Bronchial epithelial cell (primary cell): ENCODE measurements around the gene GNG7. TPM values are rescaled to one million over a fixed set of nuclear protein-coding genes. Genes with fewer than 3 reads are reported as not detected.
"Not testable (repeated sequence)": the region's sequence is repeated elsewhere in the genome, so short reads cannot be mapped to it uniquely, and the experiment has no call there.

Source experiments
- DNase-seq: peaks from one replicate; pipeline ENCODE4 v3.0.0-alpha.2; 2010; ENCODE audit warnings: low read depth
- FAIRE-seq: peaks from 2 replicates; lab custom pipeline; 2011; peaks lifted over from hg19 to GRCh38; lab: Jason Lieb, UNC
- H3K27me3 ChIP-seq: 2 replicates; pipeline ENCODE4 v1.5.1; 2011; ENCODE audit warnings: low read length; ENCODE audit not compliant: control insufficient read depth, insufficient read depth
- H3K36me3 ChIP-seq: 2 replicates; pipeline ENCODE4 v1.5.1; 2011; ENCODE audit warnings: low read length; ENCODE audit not compliant: control insufficient read depth, insufficient read depth
- H3K4me3 ChIP-seq: 2 replicates; pipeline ENCODE4 v1.5.1; 2011; ENCODE audit warnings: mild to moderate bottlenecking, low read depth, low read length, control low read depth
- total RNA-seq: library from RNA; depleted of rRNA; stranded (reverse); fragments of >200 nt; gene quantifications from 2 replicates; pipeline ENCODE4 v1.2.1, GENCODE V29; 2014
- TF ChIP-seq, protein P1 (sequence below): IDR thresholded peaks from 2 replicates; pipeline ENCODE4 v1.5.1; 2011; ENCODE audit warnings: mild to moderate bottlenecking, moderate library complexity, low read length, control low read depth, inconsistent platforms; ENCODE audit not compliant: insufficient read depth, severe bottlenecking

The GNG7 gene
- total RNA-seq, 1 donor from 2014 or later, result under 0.01 TPM

DNA sequence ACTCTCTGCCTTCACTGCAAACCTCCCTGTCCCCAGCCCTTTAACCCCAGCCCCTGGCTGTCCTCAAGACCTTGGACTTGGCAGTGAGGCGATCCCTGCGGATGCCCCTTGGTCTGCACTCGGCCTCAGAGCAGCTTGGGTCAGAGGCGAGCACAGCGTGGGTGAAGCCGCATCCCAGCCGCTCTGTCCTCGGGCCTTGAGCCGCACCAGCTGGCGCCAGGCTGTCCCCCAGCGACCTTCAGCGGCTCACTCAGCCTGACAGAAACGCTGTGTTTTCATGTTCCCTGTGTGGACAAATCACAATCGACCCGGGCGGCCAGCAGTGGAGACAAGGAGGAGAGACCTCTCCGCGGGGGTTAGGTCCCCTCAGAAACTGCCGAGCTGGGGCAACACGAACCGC lies 52.0 kb downstream of the GNG7 start:
- H3K4me3 ChIP-seq, result no peak overlapping the region
- H3K36me3 ChIP-seq, result no peaks in the 10 kb centered on the region
- TF ChIP-seq, protein P1, sequence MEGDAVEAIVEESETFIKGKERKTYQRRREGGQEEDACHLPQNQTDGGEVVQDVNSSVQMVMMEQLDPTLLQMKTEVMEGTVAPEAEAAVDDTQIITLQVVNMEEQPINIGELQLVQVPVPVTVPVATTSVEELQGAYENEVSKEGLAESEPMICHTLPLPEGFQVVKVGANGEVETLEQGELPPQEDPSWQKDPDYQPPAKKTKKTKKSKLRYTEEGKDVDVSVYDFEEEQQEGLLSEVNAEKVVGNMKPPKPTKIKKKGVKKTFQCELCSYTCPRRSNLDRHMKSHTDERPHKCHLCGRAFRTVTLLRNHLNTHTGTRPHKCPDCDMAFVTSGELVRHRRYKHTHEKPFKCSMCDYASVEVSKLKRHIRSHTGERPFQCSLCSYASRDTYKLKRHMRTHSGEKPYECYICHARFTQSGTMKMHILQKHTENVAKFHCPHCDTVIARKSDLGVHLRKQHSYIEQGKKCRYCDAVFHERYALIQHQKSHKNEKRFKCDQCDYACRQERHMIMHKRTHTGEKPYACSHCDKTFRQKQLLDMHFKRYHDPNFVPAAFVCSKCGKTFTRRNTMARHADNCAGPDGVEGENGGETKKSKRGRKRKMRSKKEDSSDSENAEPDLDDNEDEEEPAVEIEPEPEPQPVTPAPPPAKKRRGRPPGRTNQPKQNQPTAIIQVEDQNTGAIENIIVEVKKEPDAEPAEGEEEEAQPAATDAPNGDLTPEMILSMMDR, result no peak
- FAIRE-seq (no peak), DNase-seq (no peak)
- H3K27me3 ChIP-seq, result no peaks in the 10 kb centered on the region

DNA sequence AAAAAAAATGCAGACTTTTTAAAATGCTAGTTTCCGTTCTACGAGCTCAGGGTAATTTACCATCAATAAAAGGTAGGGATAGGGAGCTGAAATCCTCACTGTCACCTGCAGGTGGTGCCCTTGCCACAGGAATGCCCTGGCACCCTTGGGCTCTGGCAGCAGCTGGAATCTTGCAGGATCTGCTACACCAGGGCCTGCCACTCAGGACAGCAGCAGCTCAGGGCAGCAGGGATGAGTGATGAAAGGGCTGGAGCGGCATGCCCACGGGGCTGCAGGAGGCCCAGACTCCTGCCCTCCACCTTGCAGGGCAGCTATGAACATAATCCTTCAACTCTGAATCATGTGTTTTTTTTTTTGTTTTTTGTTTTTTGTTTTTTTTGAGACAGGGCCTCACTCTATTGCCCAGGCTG lies 54.0 kb downstream of the GNG7 start:
- FAIRE-seq (peak; percentile 47), DNase-seq (peak; percentile 54)
- H3K27me3 ChIP-seq, result no peaks in the 10 kb centered on the region
- TF ChIP-seq, protein P1, result peak; percentile 77
- no peak overlapping the region for H3K4me3 ChIP-seq
- no peaks in the 10 kb centered on the region for H3K36me3 ChIP-seq

DNA sequence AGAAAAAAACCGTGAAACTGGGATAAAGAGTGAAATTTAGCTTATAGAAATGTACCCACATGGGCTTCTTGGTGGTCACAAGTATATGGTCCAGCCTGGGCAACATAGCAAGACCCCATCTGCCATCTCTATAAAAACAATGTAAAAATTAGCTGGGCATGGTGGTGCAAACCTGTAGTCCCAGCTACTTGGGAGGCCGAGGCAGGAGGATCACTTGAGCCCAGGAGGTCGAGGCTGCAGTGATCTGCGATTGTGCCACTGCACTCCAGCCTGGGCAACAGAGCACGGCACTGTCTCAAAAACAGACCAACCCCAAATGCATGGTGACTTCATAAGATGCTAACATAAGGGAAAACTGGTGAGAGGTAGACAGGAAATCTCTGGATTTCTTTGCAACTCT lies 54.4 kb downstream of the GNG7 start:
- DNase-seq, result no peak
- Histone ChIP-seq H3K36me3 (no peaks in the 10 kb centered on the region), H3K27me3 (no peaks in the 10 kb centered on the region), H3K4me3 (no peak overlapping the region)
- no peak for FAIRE-seq
- TF ChIP-seq, protein P1, result no peak

DNA sequence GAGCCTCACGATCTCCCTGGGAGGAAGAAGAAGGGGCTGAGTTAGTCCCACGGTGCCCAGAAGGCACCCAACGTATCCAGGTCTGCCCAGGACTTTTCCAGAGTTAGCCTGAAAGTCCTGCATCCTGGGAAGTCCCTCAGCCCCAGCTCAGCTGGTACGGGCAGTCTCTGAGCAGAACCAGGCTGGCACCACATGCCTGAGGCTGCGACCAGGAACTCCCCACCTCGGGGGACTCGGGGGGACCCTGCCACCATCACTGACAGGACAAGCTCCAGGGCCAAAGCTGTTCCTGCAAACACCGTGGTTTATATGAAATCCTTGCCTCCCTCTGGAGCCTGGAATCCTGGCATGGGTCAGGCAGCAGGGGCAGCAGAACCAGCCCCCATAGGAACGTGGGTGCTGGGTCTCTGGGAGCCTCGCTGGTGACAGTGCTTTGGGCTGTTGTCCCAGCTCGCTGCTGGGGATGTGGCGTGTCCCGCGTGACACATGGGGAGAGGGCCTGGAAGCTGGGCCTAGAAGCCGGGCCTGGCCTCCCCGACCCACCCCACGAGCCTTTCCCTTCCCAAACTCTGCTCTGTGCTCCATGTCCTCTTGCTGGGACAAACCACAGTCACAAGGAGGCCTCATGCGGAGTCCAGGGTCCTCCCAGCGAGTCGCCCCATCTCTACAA lies 55.5 kb downstream of the GNG7 start:
- no peak for DNase-seq
- Histone ChIP-seq H3K36me3 (no peaks in the 10 kb centered on the region), H3K27me3 (no peaks in the 10 kb centered on the region), H3K4me3 (no peak overlapping the region)
- TF ChIP-seq, protein P1, result no peak
- no peak for FAIRE-seq

DNA sequence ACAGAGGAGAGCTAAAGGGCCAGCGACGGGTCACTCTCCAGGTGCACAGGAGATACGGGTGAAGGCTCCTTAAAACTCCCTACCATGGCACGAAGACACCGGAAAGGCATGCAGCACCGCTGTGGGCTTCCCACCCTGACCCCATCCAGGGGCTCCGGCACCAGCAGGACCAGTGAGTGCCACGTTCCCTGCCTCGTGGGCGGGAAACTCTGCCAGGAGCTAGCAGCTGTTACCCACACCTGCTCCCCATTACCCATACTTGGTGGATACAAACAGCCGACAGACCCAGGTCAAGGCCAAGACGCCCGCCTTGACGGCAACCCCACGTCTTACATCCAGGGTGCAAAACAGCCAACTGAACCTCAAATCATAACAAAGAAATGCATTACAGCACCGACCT lies 56.7 kb downstream of the GNG7 start:
- no peak for FAIRE-seq
- H3K36me3 ChIP-seq, result no peaks in the 10 kb centered on the region
- H3K4me3 ChIP-seq, result no peak overlapping the region
- DNase-seq, result no peak
- TF ChIP-seq, protein P1, result no peak
- H3K27me3 ChIP-seq, result no peaks in the 10 kb centered on the region

DNA sequence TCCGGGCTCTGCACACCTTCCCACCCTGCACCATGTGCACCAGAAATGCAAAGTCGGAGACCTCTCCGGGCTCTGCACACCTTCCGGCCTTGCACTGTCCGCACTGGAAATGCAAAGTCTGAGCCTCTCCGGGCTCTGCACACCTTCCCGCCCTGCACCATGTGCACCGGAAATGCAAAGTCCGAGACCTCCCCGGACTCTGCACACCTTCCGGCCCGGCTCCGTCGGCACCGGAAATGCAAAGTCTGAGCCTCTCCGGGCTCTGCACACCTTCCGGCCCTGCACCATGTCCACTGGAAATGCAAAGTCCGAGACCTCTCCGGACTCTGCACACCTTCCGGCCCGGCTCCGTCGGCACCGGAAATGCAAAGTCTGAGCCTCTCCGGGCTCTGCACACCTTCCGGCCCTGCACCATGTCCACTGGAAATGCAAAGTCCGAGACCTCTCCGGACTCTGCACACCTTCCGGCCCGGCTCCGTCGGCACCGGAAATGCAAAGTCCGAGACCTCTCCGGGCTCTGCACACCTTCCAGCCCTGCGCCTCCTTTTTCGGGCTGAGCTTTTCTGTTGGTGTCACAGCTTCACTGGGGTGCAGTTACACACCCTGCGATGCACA lies 59.3 kb downstream of the GNG7 start:
- H3K4me3 ChIP-seq, H3K36me3 ChIP-seq, H3K27me3 ChIP-seq, DNase-seq: not testable (repeated sequence)
- FAIRE-seq, result peak; percentile 94
